ENCODE results near the gene PROSER1. TPM values are rescaled to one million over a fixed set of nuclear protein-coding genes. Genes with fewer than 3 reads are reported as not detected.

Gene PROSER1
- total RNA-seq (2013; cell fraction: nucleolus; rRNA removed) = 75.3 and 88.5 TPM in 2 replicates
- total RNA-seq (2014; rRNA removed) = 16.1 and 23.8 TPM in 2 replicates
- total RNA-seq (2014; rRNA removed; fragmentation: Illumina TruSeq; extraction: Trizol) = 14.3 and 16.9 TPM in 2 replicates
- 66.0 TPM in 2 replicates for total RNA-seq (2021)
- 16.8 TPM for polyA plus RNA-seq (2011; ENCODE audit: low read depth)
- 18.3 and 28.3 TPM in 2 replicates for polyA plus RNA-seq (2011; rRNA removed)
- 16.3 and 20.3 TPM in 2 replicates for polyA plus RNA-seq (2011; cell fraction: cytosol; rRNA removed)
- polyA plus RNA-seq (2011; cell fraction: nucleus; rRNA removed) = 53.3 and 56.7 TPM in 2 replicates
- 21.2 and 22.5 TPM in 2 replicates for polyA plus RNA-seq (2012)
- 47.9 and 53.8 TPM in 2 replicates for polyA plus RNA-seq (2014; fragmentation: Illumina TruSeq; extraction: Trizol)
- 10 to 100 TPM; 19.6 to 20.8 TPM for polyA plus RNA-seq (2014; fragmentation: Nextera tagmentation; extraction: Ambion mirVana)
- polyA plus RNA-seq (2014; rRNA removed) = 25.5 and 25.7 TPM in 2 replicates
- 10 to 100 TPM; 38.9 to 39.8 TPM for polyA plus RNA-seq (2016; fragmentation: Nextera tagmentation; extraction: Ambion mirVana)
- 19.7 and 22.9 TPM in 2 replicates for polyA minus RNA-seq (2011; rRNA and poly(A)+ RNA removed)
- polyA minus RNA-seq (2011; cell fraction: cytosol; rRNA and poly(A)+ RNA removed) = 12.8 and 28.9 TPM in 2 replicates
- polyA minus RNA-seq (2011; cell fraction: nucleus; rRNA and poly(A)+ RNA removed) = 28.3 and 52.3 TPM in 2 replicates
- Bru-seq, nascent RNA = percentile 95 among the genes with signal in this experiment
- BruChase-seq, experiment 1, labeled RNA remaining after a 6-hour chase = percentile 94 among the genes with signal in this experiment
- percentile 96 among the genes with signal in this experiment for BruChase-seq, experiment 2, labeled RNA remaining after a 2-hour chase
- long read RNA-seq, experiment 1, full-length matches to known transcripts = 1 of 2 reads
- long read RNA-seq, experiment 1, partial matches to known transcripts = 1 of 2 reads
- long read RNA-seq, experiment 1, other reads (novel, unspliced or antisense) = 0 of 2 reads
- long read RNA-seq, experiment 2, partial matches to known transcripts = 8 of 14 reads
- long read RNA-seq, experiment 2, other reads (novel, unspliced or antisense) = 5 of 14 reads

DNA sequence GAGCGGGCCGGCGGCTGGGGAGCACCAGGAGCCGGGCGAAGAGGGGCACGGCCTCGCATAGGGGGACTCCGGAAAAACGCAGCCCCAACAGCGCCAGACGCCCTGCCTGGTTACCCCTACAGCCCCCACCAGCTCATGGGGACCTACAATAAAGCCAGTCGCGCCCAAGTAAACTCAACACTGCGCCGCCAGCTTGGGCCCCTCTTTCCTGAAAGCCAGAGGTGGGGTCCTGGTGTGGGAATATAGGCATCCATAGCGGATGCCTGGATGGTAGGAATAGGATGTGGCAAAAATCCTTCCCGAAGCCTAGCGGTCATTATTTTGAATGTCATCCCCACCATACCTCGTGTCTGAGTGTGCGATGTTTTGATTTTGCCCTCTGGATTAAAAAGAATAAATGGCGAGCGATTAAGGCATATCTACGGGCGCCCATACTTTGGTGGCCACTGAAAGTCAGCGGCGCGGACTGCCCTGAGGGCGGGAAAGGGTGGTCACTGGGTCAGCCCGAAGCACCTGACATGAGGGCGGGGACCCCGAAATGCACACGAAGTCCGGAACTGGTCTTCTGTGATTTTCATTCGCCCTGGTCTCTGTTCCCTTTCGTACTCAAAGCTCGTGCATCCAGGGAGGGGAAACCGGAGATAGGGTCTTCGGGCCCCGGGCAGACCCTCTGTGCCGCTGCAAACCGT is at the start of gene PROSER1, which contains the start of gene NHLRC3:
TSS of gene PROSER1 (minus strand) at position 210 of the 689 bp plus-strand sequence. CDS start 847 bp downstream, outside the sequence.
TSS of gene NHLRC3 (plus strand) at position 577 of the 689 bp plus-strand sequence. CDS start 184 bp downstream, outside the sequence.
- FAIRE-seq (peak; percentile 79), ATAC-seq (peak; percentile 85), DNase-seq (ENCODE audit: low read depth, low spot score) (peak; percentile 63)
- RAD21 ChIA-PET (ENCODE audit: unreplicated experiment) = interaction anchor here (1.1 to 2.4 kb wide), 3 partner anchors 13 to 20 kb away, joined by 3 to 12 read pairs (median 4); no protein-coding TSS in a partner anchor
- BruUV-seq (replicated peaks) = no TSS peak
- CTCF ChIA-PET = interaction anchor here (1.5 to 2.7 kb wide), 3 partner anchors 12 to 575 kb away, joined by 3 to 11 read pairs (median 4); no protein-coding TSS in a partner anchor
- Histone ChIP-seq H2AFZ (ENCODE audit: control insufficient read depth, low read depth, low read length) (peak within 1 kb of the TSS; percentile 97), H3K36me3 (ENCODE audit: control insufficient read depth in 2 of 2, insufficient read depth in 2 of 2, low read length in 1 of 2) (peaks cover 0 to 4% of the 10 kb centered on the region in 2 experiments; a peak in 1 of 4 replicates), H3K4me3 (peak within 1 kb of the TSS; percentile 95), H4K20me1 (ENCODE audit: control insufficient read depth, insufficient read depth) (no peaks in the 10 kb centered on the region), H3K27ac (ENCODE audit: control insufficient read depth, insufficient read depth) (peak within 1 kb of the TSS; percentile 93), H3K4me1 (ENCODE audit: control insufficient read depth, insufficient read depth, low read length) (peaks cover 5% of the 10 kb centered on the region), H3K27me3 (replicated peaks in 1 of 2; ENCODE audit: control insufficient read depth in 2 of 2, insufficient read depth in 2 of 2, low read length in 1 of 2) (no peaks in the 10 kb centered on the region), H3K4me2 (ENCODE audit: control insufficient read depth, insufficient read depth) (peak within 1 kb of the TSS; percentile 85), H3K9ac (ENCODE audit: control insufficient read depth, insufficient read depth, low read length) (peak within 1 kb of the TSS; percentile 94), H3K9me3 (replicated peaks; ENCODE audit: control insufficient read depth, insufficient read depth, low read length) (no peaks in the 10 kb centered on the region), H3K79me2 (ENCODE audit: control insufficient read depth, insufficient read depth, low read length) (peaks cover 69% of the 10 kb centered on the region)
- 1% methylated on average over 41 of the region's 41 CpGs for WGBS (ENCODE audit: insufficient coverage, insufficient replicate concordance, low lambda C conversion rate, missing lambda C conversion rate)
- SMC1A ChIA-PET (ENCODE audit: uncharacterized antibody, unreplicated experiment) = interaction anchor here (0.6 to 1.5 kb wide), 10 partner anchors 8 to 222 kb away, joined by 3 to 4 read pairs (median 3); no protein-coding TSS in a partner anchor
- in situ Hi-C loops (cut with MboI) (no loop called here), intact Hi-C loops (cut with micrococcal nuclease; ENCODE audit: unreplicated experiment) (loop anchor here (10.0 kb wide), 1 partner anchor 693 kb away; the partner anchor contains the start of gene UFM1)
- POLR2A ChIA-PET = interaction anchor here (0.6 to 1.2 kb wide), 3 partner anchors 8 to 65 kb away, joined by 3 to 7 read pairs (median 6); no protein-coding TSS in a partner anchor
- no peak for TF ChIP-seq HDGF (IDR thresholded peaks at IDR 0.05)
- peak; percentile 50 for TF ChIP-seq USF1 (IDR thresholded peaks at IDR 0.05; ENCODE audit: borderline replicate concordance, extremely low read length, insufficient read depth, low read depth, low read length)
- peak; percentile 91 for TF ChIP-seq IKZF1 (conservative IDR thresholded peaks at IDR 0.05)
- peak; percentile 84 for TF ChIP-seq CBFB (IDR thresholded peaks at IDR 0.05; ENCODE audit: low read depth)
- 0 out of 2 replicates have a peak, but pooled peaks have one; percentile 4 for TF ChIP-seq JUNB (IDR thresholded peaks at IDR 0.05)
- peak; percentile 97; the same call in 1 of the 2 replicates for TF ChIP-seq WRNIP1 (IDR thresholded peaks at IDR 0.05; ENCODE audit: borderline replicate concordance, low read depth, low read length)
- no peak for TF ChIP-seq ZNF384 (IDR thresholded peaks at IDR 0.05; ENCODE audit: borderline replicate concordance, low read depth, low read length)
- TF ChIP-seq, protein P1, sequence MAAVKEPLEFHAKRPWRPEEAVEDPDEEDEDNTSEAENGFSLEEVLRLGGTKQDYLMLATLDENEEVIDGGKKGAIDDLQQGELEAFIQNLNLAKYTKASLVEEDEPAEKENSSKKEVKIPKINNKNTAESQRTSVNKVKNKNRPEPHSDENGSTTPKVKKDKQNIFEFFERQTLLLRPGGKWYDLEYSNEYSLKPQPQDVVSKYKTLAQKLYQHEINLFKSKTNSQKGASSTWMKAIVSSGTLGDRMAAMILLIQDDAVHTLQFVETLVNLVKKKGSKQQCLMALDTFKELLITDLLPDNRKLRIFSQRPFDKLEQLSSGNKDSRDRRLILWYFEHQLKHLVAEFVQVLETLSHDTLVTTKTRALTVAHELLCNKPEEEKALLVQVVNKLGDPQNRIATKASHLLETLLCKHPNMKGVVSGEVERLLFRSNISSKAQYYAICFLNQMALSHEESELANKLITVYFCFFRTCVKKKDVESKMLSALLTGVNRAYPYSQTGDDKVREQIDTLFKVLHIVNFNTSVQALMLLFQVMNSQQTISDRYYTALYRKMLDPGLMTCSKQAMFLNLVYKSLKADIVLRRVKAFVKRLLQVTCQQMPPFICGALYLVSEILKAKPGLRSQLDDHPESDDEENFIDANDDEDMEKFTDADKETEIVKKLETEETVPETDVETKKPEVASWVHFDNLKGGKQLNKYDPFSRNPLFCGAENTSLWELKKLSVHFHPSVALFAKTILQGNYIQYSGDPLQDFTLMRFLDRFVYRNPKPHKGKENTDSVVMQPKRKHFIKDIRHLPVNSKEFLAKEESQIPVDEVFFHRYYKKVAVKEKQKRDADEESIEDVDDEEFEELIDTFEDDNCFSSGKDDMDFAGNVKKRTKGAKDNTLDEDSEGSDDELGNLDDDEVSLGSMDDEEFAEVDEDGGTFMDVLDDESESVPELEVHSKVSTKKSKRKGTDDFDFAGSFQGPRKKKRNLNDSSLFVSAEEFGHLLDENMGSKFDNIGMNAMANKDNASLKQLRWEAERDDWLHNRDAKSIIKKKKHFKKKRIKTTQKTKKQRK (IDR thresholded peaks at IDR 0.05; ENCODE audit: low read depth, low read length) = 0 out of 2 replicates have a peak, but pooled peaks have one; percentile 14
- no peak for TF ChIP-seq PRDM15 (CRISPR knock-in tag; IDR thresholded peaks at IDR 0.05)

All from GM12878 (cell line).